ENCODE results near the gene MTCL3.
A peak's percentile ranks its signal among the peaks of the same experiment; 100 is the strongest.

GRCh38 chr6:127539272-127539671 is 20.1 kb upstream of the MTCL3 start:
- peak; percentile 57 for TF ChIP-seq CTCF (IDR thresholded peaks at IDR 0.05; ENCODE audit: poor library complexity)
- TF ChIP-seq EZH2phosphoT487 (IDR thresholded peaks at IDR 0.05; ENCODE audit: low read depth, severe bottlenecking, unreplicated experiment): no peak
- no peak for TF ChIP-seq EZH2 (IDR thresholded peaks at IDR 0.05; ENCODE audit: borderline replicate concordance)

Data from hepatocyte (in vitro differentiated cells).